GM19043 (cell line): ENCODE results near the gene NUP107.

Source experiments
- ATAC-seq: cut with Tn5 transposase; IDR thresholded peaks from one replicate; pipeline ENCODE4 v1.9.1; 2021; ENCODE audit warnings: low read depth; ENCODE audit not compliant: unreplicated experiment

NUP107 gene

GRCh38 chr12:68771223-68771925, 84.6 kb downstream of the NUP107 start:
- no peak for ATAC-seq

GRCh38 chr12:68772714-68773113, 85.9 kb downstream of the NUP107 start:
- peak; percentile 56 for ATAC-seq

DNA sequence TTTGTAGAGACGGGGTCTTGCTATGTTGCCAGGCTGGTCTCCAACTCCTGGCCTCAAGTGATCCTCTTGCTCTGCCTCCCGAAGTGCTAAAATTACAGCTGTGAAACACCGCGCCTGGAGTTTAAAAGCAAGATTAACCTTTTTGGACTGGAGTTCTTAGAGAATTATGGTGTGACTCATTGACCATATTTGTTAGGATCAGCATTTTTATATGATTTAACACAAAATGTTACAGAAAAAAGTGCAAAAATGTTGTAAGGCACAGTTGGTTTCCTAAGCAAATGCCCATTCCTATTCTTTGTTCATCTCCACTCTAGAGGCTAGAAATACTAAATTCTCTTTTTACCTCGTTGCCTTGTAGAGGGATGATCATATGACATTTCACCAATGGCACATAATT, 86.8 kb downstream of the NUP107 start:
- no peak for ATAC-seq

- no peak for ATAC-seq
These were observed 88.4 kb downstream of the NUP107 start for GRCh38 chr12:68775121-68775630.

DNA sequence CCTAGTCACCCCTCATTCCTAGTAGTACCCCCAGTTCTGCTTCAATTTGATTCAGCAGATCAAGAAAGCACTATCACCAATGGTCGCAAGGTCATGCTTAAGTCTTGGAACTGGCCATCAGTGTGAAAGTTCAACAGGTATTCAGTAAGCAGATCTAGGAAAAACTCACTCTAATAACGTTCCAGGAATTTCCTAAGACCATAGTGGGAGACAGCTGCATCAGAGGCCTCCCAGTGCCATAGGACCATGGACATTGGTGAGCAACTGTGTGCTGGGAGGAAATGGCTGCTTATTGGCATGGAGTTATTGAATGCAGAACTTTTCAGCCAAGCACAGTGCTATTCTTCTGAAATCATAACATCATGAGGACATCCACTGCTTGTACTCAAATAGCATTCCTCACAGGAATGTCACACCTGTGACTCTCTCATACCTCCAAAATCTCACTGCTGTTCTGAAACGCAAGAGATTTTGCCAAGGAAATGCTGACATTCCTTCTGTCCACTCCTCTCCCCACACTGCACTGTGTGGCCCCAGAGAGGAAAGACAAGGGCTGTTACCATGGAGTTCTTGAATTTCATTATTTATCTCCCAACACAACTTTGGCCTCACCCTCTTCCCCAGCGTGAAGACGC, 90.3 kb downstream of the NUP107 start:
- ATAC-seq = no peak

DNA sequence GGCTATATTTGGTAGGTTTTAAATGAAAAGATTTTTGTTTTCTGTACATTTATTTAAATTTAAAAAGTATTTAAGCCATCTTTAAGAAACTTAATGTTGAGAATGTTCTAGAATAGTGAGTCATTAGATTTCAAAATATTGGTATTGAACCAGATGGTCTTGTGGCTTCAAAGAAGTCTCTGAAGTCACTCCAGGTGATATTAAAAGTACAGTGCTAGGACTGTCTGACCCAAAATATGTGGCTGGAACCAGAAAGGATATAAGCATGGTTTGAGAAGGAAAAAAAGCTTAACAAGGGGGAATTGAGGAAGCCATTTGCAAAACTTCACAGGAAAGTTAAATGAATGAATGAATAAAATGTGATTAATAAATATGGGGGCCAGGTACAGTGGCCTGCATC, 92.5 kb downstream of the NUP107 start:
- no peak for ATAC-seq

DNA sequence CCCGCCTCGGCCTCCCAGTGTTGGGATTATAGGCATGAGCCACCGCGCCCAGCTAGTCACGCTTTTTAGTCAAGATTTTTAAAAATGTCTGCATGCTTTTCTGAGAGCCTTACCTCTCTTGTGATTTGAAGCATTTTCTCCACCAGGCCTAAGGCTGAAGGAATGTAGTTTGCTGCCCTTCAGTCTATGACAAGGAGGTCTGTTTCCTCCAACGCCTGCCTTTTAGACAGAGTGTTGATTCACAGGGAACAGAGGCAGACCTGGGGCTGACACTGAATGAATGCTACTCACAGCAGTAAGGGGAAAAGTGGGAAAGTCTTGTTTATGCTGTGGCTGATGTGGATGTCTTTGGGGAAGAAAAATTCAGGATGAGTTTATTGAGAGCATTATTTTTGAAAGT, 94.0 kb downstream of the NUP107 start:
- ATAC-seq = no peak

GRCh38 chr12:68781728-68782127, 95.0 kb downstream of the NUP107 start:
- ATAC-seq = no peak

DNA sequence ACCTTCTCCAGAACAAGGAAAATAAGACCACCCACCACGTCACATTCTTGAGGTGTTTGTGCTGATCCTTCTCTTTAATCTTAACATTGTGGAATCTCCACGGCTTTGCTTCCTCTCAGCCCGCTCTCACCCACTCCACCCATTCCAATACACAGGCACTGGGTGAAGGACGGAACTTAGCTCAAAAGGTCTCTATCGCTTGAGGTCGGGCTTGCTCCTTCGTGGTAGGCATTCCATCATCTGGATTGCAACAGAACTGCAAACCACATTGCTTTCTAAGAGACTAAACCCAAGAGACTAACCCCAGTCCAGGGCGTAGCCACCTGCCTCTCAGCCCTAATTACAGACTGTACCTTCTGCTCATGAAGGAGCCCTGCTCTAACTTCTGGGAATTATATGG, 97.2 kb downstream of the NUP107 start:
- no peak for ATAC-seq

DNA sequence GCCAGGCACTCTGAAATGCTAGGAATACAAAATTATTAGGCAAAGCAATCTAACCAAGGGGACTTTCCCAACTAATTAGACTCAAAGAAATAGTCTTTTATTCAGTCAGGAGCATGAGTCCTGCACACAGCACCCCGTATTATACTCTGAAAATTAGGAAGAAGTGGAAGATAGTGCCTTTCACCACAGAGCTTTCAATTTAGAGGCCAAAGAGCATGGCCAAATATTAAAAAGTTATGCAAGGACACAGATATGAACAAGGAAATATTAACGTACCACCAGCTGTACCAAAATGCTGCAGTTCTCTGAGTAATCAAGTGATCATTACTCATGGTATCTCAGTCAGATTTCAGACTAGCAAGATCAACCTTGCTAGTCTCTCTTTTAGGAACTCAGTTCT, 98.6 kb downstream of the NUP107 start:
- no peak for ATAC-seq

GRCh38 chr12:68785823-68786222, 99.0 kb downstream of the NUP107 start:
- ATAC-seq = no peak

- no peak for ATAC-seq
These were observed 100.2 kb downstream of the NUP107 start for GRCh38 chr12:68786929-68787328.

- no peak for ATAC-seq
These were observed 101.9 kb downstream of the NUP107 start for GRCh38 chr12:68788554-68789143.

GRCh38 chr12:68789144-68789878, 102.5 kb downstream of the NUP107 start:
- no peak for ATAC-seq

DNA sequence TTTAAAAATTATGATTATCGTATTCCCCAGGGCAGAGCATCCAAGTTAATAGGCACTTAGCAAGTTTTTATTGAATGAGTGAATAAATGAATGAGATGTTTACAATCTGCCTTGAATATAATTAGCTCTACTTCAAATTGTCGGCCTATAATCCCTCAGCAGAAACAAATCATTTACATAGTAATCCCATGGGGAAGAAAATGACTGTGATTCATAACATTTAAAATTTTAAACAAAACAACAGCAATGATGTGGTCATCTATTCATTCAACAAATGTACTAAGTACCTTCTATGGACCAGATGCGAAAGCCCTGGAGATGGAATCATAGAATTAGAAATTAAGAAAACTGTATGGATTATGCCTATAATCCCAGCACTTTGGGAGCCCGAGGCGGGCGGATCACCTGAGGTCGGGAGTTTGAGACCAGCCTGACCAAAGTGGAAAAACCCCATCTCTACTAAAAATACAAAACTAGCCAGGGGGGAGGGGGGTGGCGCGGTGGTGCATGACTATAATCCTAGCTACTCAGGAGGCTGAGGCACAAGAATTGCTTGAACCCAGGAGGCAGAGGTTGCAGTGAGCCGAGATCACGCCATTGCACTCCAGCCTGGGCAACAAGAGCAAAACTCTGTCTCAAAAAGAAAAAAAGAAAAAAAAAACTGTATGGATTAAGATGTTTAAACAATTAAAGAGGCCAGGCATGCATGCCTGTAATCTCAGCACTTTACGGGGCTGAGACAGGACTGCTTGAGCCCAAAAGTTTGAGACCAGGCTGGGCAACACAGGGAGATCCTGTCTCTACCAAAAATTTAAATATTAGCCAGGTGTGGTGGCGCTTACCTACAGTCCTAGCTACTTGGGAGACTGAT, 103.5 kb downstream of the NUP107 start:
- ATAC-seq = no peak

GRCh38 chr12:68790952-68791234, 104.1 kb downstream of the NUP107 start:
- no peak for ATAC-seq

DNA sequence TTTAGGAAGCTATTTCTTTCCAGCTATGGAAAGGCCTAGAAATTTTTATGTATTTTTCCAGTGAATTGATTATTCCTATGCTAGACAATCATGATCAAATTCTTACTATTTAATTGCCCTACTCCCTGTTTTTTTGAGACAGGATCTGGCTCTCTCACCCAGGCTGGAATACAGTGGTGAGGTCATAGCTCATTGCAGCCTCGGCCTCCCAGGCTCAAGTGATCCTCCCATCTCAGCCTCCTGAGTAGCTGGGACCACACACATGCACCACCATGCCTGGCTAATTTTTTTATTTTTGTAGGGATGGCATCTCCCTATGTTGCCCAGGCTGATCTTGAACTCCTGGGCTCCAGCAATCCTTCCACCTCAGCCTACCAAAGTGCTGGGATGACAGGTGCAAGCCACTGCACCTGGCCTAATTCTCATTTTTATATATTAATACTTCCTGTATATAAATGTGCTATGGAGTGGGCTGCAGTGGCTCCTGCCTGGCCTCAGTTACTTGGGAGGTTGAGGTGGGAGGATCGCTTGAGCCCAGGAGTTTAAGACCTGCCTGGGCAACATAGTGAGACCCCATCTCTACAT, 105.2 kb downstream of the NUP107 start:
- no peak for ATAC-seq

- peak; percentile 94 for ATAC-seq
These were observed 106.2 kb downstream of the NUP107 start for GRCh38 chr12:68792952-68793351.

GRCh38 chr12:68793436-68793835, 106.7 kb downstream of the NUP107 start:
- no peak for ATAC-seq
